SHP77 treated with DMSO at 0.1 percent for 48 hours (cell line): ENCODE data around the gene BNIP1.
"Not testable (repeated sequence)": the region's sequence is repeated elsewhere in the genome, so short reads cannot be mapped to it uniquely, and the experiment has no call there.

Source experiments
- DNase-seq: peaks from one replicate; lab custom pipeline; 2025; lab: John Stamatoyannopoulos, UW

BNIP1 gene

GRCh38 chr5:173144200-173145176 is at the start of gene BNIP1:
TSS of gene BNIP1 (plus strand) at chr5:173144531. CDS start at chr5:173144546, 15 bp downstream.
- DNase-seq, result peak; percentile 92

- no peak for DNase-seq
Observed at GRCh38 chr5:173098787-173099186, 45.5 kb upstream of the BNIP1 start.

- no peak for DNase-seq
Observed at GRCh38 chr5:173099461-173099860, 44.9 kb upstream of the BNIP1 start.

GRCh38 chr5:173101245-173101644 is 43.1 kb upstream of the BNIP1 start:
- no peak for DNase-seq

GRCh38 chr5:173103411-173103810 is 40.9 kb upstream of the BNIP1 start:
- no peak for DNase-seq

- no peak for DNase-seq
Observed at GRCh38 chr5:173108914-173109313, 35.4 kb upstream of the BNIP1 start.

GRCh38 chr5:173114536-173114935 is 29.8 kb upstream of the BNIP1 start:
- DNase-seq, result no peak

- DNase-seq, result no peak
Observed at GRCh38 chr5:173119719-173120118, 24.6 kb upstream of the BNIP1 start.

- DNase-seq, result no peak
Observed at GRCh38 chr5:173123416-173123815, 20.9 kb upstream of the BNIP1 start.

- not testable (repeated sequence) for DNase-seq
Observed at GRCh38 chr5:173132166-173132565, 12.2 kb upstream of the BNIP1 start.

GRCh38 chr5:173138707-173139106 is 5.6 kb upstream of the BNIP1 start:
- no peak for DNase-seq

- no peak for DNase-seq
Observed at GRCh38 chr5:173139631-173140030, 4.7 kb upstream of the BNIP1 start.

GRCh38 chr5:173140769-173141168 is 3.6 kb upstream of the BNIP1 start:
- no peak for DNase-seq

GRCh38 chr5:173143567-173143966 is 764 bp upstream of the BNIP1 start:
- no peak for DNase-seq

- DNase-seq, result no peak
Observed at GRCh38 chr5:173148354-173148753, 4.0 kb downstream of the BNIP1 start.

GRCh38 chr5:173152547-173152946 is 8.2 kb downstream of the BNIP1 start:
- no peak for DNase-seq

GRCh38 chr5:173153842-173154241 is 9.5 kb downstream of the BNIP1 start:
- no peak for DNase-seq

GRCh38 chr5:173154619-173155018 is 10.3 kb downstream of the BNIP1 start:
- not testable (repeated sequence) for DNase-seq

GRCh38 chr5:173155912-173156311 is 11.6 kb downstream of the BNIP1 start:
- no peak for DNase-seq

- DNase-seq, result no peak
Observed at GRCh38 chr5:173158366-173158765, 14.0 kb downstream of the BNIP1 start.

- DNase-seq, result no peak
Observed at GRCh38 chr5:173159256-173159655, 14.9 kb downstream of the BNIP1 start.

GRCh38 chr5:173161148-173161547 is 16.8 kb downstream of the BNIP1 start:
- no peak for DNase-seq

- DNase-seq, result no peak
Observed at GRCh38 chr5:173163219-173163618, 18.9 kb downstream of the BNIP1 start.
